GM06990 (cell line): ENCODE results near the gene SLCO4A1.

Source experiments
- DNase-seq: peaks from one replicate; pipeline ENCODE4 v3.0.0-alpha.2; 2011; ENCODE audit not compliant: insufficient read length; ENCODE audit errors: extremely low read depth
- H3K27me3 ChIP-seq: replicated peaks from 2 replicates; pipeline ENCODE4 v1.6.0; 2011; ENCODE audit warnings: low read length; ENCODE audit not compliant: control insufficient read depth, insufficient read depth
- H3K36me3 ChIP-seq: 2 replicates; pipeline ENCODE4 v1.5.1; 2011; ENCODE audit warnings: low read length; ENCODE audit not compliant: control insufficient read depth, insufficient read depth
- H3K4me3 ChIP-seq: replicated peaks from 2 replicates; pipeline ENCODE4 v1.5.1; 2011; ENCODE audit warnings: low read depth, mild to moderate bottlenecking, control low read depth, low read length
- CTCF ChIP-seq: IDR thresholded peaks from 2 replicates; pipeline ENCODE4 v1.5.1; 2011; ENCODE audit warnings: low read length, control low read depth, mild to moderate bottlenecking, inconsistent platforms; ENCODE audit not compliant: insufficient read depth, poor library complexity, severe bottlenecking

SLCO4A1 gene

DNA sequence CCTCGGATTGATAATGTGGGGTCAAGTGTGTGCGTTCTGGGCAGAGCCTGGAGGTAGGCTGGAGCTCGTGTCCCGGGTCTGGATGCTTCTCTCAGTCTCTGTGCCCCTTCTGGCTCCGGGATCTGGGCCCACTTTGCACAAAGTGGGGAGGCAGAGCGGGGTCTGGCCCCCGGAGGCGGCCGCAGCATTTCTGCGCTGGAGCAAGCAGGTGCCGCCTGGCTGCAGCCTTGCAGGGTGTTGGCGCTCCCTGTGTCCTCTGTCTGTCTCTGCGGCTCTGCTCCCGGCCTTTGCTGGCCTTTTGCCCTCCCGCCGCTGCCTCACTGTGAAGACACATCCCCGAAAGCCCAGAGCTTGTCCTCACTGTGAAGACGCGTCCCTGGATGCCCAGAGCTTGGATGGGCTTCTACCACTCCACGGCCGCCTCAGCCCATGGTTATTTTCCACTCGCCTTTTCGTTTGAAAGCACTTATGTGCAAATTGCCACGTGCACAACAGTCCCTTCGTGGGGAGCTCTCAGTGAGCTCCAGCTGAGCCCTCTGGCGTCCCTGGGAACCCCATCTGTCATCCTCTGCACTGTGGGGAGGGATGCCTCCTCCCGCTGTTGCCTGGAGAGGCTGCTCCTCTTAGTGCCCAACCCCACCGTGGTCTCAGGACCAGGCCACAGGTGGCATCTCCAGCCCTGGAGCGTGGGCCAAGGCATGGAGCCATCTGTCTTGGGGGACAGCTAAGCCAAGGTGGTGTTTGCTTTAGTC lies 17.4 kb downstream of the SLCO4A1 start:
- Histone ChIP-seq H3K36me3 (peaks cover 5% of the 10 kb centered on the region), H3K4me3 (no peak overlapping the region), H3K27me3 (no peaks in the 10 kb centered on the region)
- TF ChIP-seq CTCF: no peak
- no peak for DNase-seq

- no peak for TF ChIP-seq CTCF
- Histone ChIP-seq H3K4me3 (no peak overlapping the region), H3K27me3 (no peaks in the 10 kb centered on the region), H3K36me3 (peaks cover 5% of the 10 kb centered on the region)
- no peak for DNase-seq
Measured at GRCh38 chr20:62660240-62660615, 17.9 kb downstream of the SLCO4A1 start.

DNA sequence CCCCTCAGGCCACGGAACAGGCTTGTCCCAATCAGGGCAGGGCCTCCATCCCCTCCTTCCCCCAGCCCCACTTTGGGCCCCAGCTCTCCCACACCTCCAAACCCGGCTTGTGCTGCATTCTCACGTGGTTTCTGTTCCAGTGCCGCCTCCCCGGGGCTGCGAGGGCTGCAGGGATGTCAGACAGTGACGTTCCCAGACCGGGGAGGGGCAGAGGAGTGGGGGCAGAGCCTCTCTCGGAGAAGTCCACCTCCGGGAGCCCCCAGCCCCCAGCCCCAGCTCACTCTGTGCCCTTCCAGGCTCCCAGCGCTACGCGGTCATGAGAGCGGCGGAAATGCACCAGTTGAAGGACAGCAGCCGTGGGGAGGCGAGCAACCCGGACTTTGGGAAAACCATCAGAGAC lies 18.5 kb downstream of the SLCO4A1 start:
- DNase-seq: no peak
- no peaks in the 10 kb centered on the region for H3K27me3 ChIP-seq
- H3K4me3 ChIP-seq: no peak overlapping the region
- no peak for TF ChIP-seq CTCF
- peaks cover 5% of the 10 kb centered on the region for H3K36me3 ChIP-seq

- no peaks in the 10 kb centered on the region for H3K27me3 ChIP-seq
- no peak for TF ChIP-seq CTCF
- no peak for DNase-seq
- H3K36me3 ChIP-seq: peaks cover 3% of the 10 kb centered on the region
- H3K4me3 ChIP-seq: no peak overlapping the region
Measured at GRCh38 chr20:62661647-62662046, 19.3 kb downstream of the SLCO4A1 start.

DNA sequence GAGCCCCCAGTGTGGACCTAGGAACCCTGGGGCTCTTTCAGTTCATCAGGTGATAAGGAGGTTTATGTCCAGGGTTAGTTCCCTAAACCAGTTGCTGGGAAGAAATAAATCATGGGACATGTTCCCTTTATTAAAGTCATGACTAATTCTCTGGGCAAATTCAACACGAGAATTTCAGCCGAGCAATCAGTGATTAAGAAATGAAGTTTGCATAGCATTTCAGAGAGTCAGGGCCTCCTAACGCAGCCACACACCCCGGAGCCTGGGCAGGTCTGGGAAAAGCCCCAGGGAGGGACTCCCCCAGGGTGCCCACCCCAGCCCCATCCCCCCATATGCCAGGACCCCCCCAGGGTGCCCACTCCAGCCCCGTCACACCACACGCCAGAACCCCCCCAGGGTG lies 20.1 kb downstream of the SLCO4A1 start:
- H3K36me3 ChIP-seq: peaks cover 3% of the 10 kb centered on the region
- no peak for DNase-seq
- no peaks in the 10 kb centered on the region for H3K27me3 ChIP-seq
- TF ChIP-seq CTCF: no peak
- H3K4me3 ChIP-seq: no peak overlapping the region
